Calu3 (cell line): Measurements from ENCODE around the gene ZFYVE28. TPM values are rescaled to one million over a fixed set of nuclear protein-coding genes. Genes with fewer than 3 reads are reported as not detected.
"Not testable (repeated sequence)": the region's sequence is repeated elsewhere in the genome, so short reads cannot be mapped to it uniquely, and the experiment has no call there.

Experiments
- BruUV-seq: library from RNA; stranded (reverse); fragments of 400-500 nt; replicated peaks from 2 replicates; lab custom pipeline; 2021; lab: Mats Ljungman, UMichigan
- CTCF ChIA-PET: fragments of 300-600 bp; sonication (Branson Sonifier 250); formaldehyde crosslinking; loops from one replicate; lab custom pipeline; 2022; ENCODE audit warnings: antibody characterized with exemption; lab: Charles Lee
- DNase-seq: peaks from one replicate; pipeline ENCODE4 v3.0.0; 2022
- H3K27ac Mint-ChIP-seq: one replicate; pipeline ENCODE4 v1.8.0; 2022; ENCODE audit warnings: mixed read lengths; ENCODE audit not compliant: unreplicated experiment
- H3K27me3 Mint-ChIP-seq: one replicate; pipeline ENCODE4 v1.8.0; 2022; ENCODE audit warnings: mixed read lengths; ENCODE audit not compliant: unreplicated experiment
- H3K36me3 Mint-ChIP-seq: one replicate; pipeline ENCODE4 v1.8.0; 2022; ENCODE audit warnings: mild to moderate bottlenecking, moderate library complexity, mixed read lengths; ENCODE audit not compliant: insufficient read depth, unreplicated experiment
- H3K4me1 Mint-ChIP-seq: one replicate; pipeline ENCODE4 v1.8.0; 2022; ENCODE audit warnings: mild to moderate bottlenecking, low read depth, mixed read lengths; ENCODE audit not compliant: unreplicated experiment
- H3K4me3 Mint-ChIP-seq: one replicate; pipeline ENCODE4 v1.8.0; 2022; ENCODE audit warnings: mild to moderate bottlenecking, low read depth, moderate library complexity, mixed read lengths; ENCODE audit not compliant: unreplicated experiment
- H3K9me3 Mint-ChIP-seq: one replicate; pipeline ENCODE4 v1.8.0; 2022; ENCODE audit warnings: low read depth, mixed read lengths; ENCODE audit not compliant: unreplicated experiment
- CTCF ChIP-seq: fragments of 200-600 bp; IDR thresholded peaks from one replicate; pipeline ENCODE4 v1.8.0; 2022; ENCODE audit warnings: antibody characterized with exemption; ENCODE audit not compliant: unreplicated experiment
- intact Hi-C: fragments of 100-400 bp; cut with micrococcal nuclease; formaldehyde crosslinking; loops from one replicate; pipeline ENCODE4 v1.10.0; 2022; ENCODE audit not compliant: unreplicated experiment
- total RNA-seq: library from RNA; stranded (reverse); gene quantifications from 2 replicates; pipeline ENCODE4 v1.2.3, GENCODE V29; 2022

The ZFYVE28 gene
- total RNA-seq, 1 experiment from 2014 or later: 1.2 TPM

- H3K4me1 Mint-ChIP-seq: no peaks in the 10 kb centered on the region
- no peak for TF ChIP-seq CTCF
- peaks cover 2% of the 10 kb centered on the region for H3K9me3 Mint-ChIP-seq
- no peak for DNase-seq
- H3K36me3 Mint-ChIP-seq: no peaks in the 10 kb centered on the region
- no TSS peak for BruUV-seq
- intact Hi-C loops: no loop called here
- H3K27me3 Mint-ChIP-seq: peaks cover 70% of the 10 kb centered on the region
- CTCF ChIA-PET: no interaction called here
- H3K4me3 Mint-ChIP-seq: no peak overlapping the region
- no peak overlapping the region for H3K27ac Mint-ChIP-seq
Observed at GRCh38 chr4:2385516-2385915, 32.9 kb downstream of the ZFYVE28 start.

GRCh38 chr4:2384245-2384644 is 34.2 kb downstream of the ZFYVE28 start:
- H3K27me3 Mint-ChIP-seq: peaks cover 62% of the 10 kb centered on the region
- BruUV-seq: no TSS peak
- intact Hi-C loops: no loop called here
- no peaks in the 10 kb centered on the region for H3K36me3 Mint-ChIP-seq
- CTCF ChIA-PET: no interaction called here
- H3K4me1 Mint-ChIP-seq: no peaks in the 10 kb centered on the region
- H3K27ac Mint-ChIP-seq: no peak overlapping the region
- no peak overlapping the region for H3K4me3 Mint-ChIP-seq
- no peak for DNase-seq
- peaks cover 2% of the 10 kb centered on the region for H3K9me3 Mint-ChIP-seq
- no peak for TF ChIP-seq CTCF

- no peaks in the 10 kb centered on the region for H3K36me3 Mint-ChIP-seq
- H3K4me3 Mint-ChIP-seq: no peak overlapping the region
- peaks cover 2% of the 10 kb centered on the region for H3K9me3 Mint-ChIP-seq
- CTCF ChIA-PET: no interaction called here
- BruUV-seq: no TSS peak
- no peak for TF ChIP-seq CTCF
- H3K27ac Mint-ChIP-seq: no peak overlapping the region
- intact Hi-C loops: no loop called here
- DNase-seq: no peak
- H3K27me3 Mint-ChIP-seq: peaks cover 62% of the 10 kb centered on the region
- H3K4me1 Mint-ChIP-seq: no peaks in the 10 kb centered on the region
Observed at GRCh38 chr4:2383760-2384159, 34.7 kb downstream of the ZFYVE28 start.

GRCh38 chr4:2383220-2383631 is 35.2 kb downstream of the ZFYVE28 start:
- H3K4me1 Mint-ChIP-seq, H3K4me3 Mint-ChIP-seq, DNase-seq, H3K27ac Mint-ChIP-seq, H3K9me3 Mint-ChIP-seq, CTCF ChIA-PET, intact Hi-C loops, BruUV-seq, H3K36me3 Mint-ChIP-seq: not testable (repeated sequence)
- H3K27me3 Mint-ChIP-seq: peaks cover 62% of the 10 kb centered on the region

GRCh38 chr4:2382769-2383202 is 35.7 kb downstream of the ZFYVE28 start:
- not testable (repeated sequence) for H3K36me3 Mint-ChIP-seq

GRCh38 chr4:2380589-2380988 is 37.9 kb downstream of the ZFYVE28 start:
- H3K27me3 Mint-ChIP-seq: peaks cover 65% of the 10 kb centered on the region
- intact Hi-C loops, BruUV-seq, H3K4me1 Mint-ChIP-seq, H3K9me3 Mint-ChIP-seq, H3K27ac Mint-ChIP-seq, CTCF ChIA-PET, H3K36me3 Mint-ChIP-seq, DNase-seq, H3K4me3 Mint-ChIP-seq: not testable (repeated sequence)

More at GRCh38 chr4:2382769-2383202, 35.7 kb downstream of the ZFYVE28 start:
- intact Hi-C loops, DNase-seq, CTCF ChIA-PET, H3K4me1 Mint-ChIP-seq, H3K27ac Mint-ChIP-seq, H3K9me3 Mint-ChIP-seq, H3K4me3 Mint-ChIP-seq, BruUV-seq: not testable (repeated sequence)
- H3K27me3 Mint-ChIP-seq: peaks cover 62% of the 10 kb centered on the region
